ENCODE data around the gene CERS1. TPM values are rescaled to one million over a fixed set of nuclear protein-coding genes. Genes with fewer than 3 reads are reported as not detected.

Gene CERS1
- total and polyA plus RNA-seq, 2 donors (not counting 3 experiments of a cell fraction or from before 2014, with no cell fraction given): 4.0 to 8.5 TPM

- no peak overlapping the region for H2AFZ ChIP-seq (ENCODE audit: low read depth, low read length)
- H3K4me3 ChIP-seq (replicated peaks in 1 of 3; ENCODE audit: insufficient read depth in 1 of 3, low read depth in 1 of 3, low read length in 3 of 3): no peak overlapping the region
These were observed 48.2 kb downstream of the CERS1 start for GRCh38 chr19:18847549-18848463.

More at GRCh38 chr19:18847549-18848463, 48.2 kb downstream of the CERS1 start:
- Histone ChIP-seq H4K20me1 (replicated peaks; ENCODE audit: control insufficient read depth, extremely low read depth, insufficient read depth, low read length) (no peaks in the 10 kb centered on the region), H3K9me3 (replicated peaks; ENCODE audit: control insufficient read depth, insufficient read depth, low read length) (no peaks in the 10 kb centered on the region), H3K27ac (ENCODE audit: insufficient read depth, low read depth, low read length) (peak overlapping the region; percentile 48), H3K4me1 (ENCODE audit: control insufficient read depth, extremely low read depth, insufficient read depth, low read length) (peaks cover 48% of the 10 kb centered on the region), H3K4me2 (ENCODE audit: insufficient read depth, low read length) (peak overlapping the region; percentile 37), H3K27me3 (ENCODE audit: control insufficient read depth in 2 of 2, insufficient read depth in 2 of 2, low read length in 2 of 2) (no peaks in the 10 kb centered on the region), H3K9me1 (replicated peaks; ENCODE audit: control insufficient read depth, extremely low read depth, insufficient read depth, low read length) (no peaks in the 10 kb centered on the region), H3K9ac (replicated peaks; ENCODE audit: extremely low read depth, insufficient read depth, low read length) (no peak overlapping the region), H3K79me2 (ENCODE audit: control insufficient read depth, insufficient read depth, low read length) (peaks cover 66% of the 10 kb centered on the region), H3K36me3 (ENCODE audit: control insufficient read depth in 2 of 2, extremely low read depth in 1 of 2, insufficient read depth in 2 of 2, low read length in 2 of 2) (peaks cover 1 to 11% of the 10 kb centered on the region in 2 experiments)
- no TSS peak for BruUV-seq (replicated peaks)
- DNase-seq (ENCODE audit: low read depth, low spot score): no peak
- ChIA-PET POLR2A (interaction anchor here (1.0 kb wide), 1 partner anchor 328 kb away, joined by 7 read pairs; no protein-coding TSS in a partner anchor), CTCF (interaction anchor here (0.6 to 6.2 kb wide), 57 partner anchors 9 to 408 kb away, joined by 3 to 79 read pairs (median 5); partner anchors contain the start of genes CERS1, REX1BD, UBA52 and UPF1)
- no peak for TF ChIP-seq CTCF (IDR thresholded peaks at IDR 0.05; ENCODE audit: extremely low read depth in 1 of 2, insufficient read depth in 1 of 2, low read depth in 1 of 2, low read length in 2 of 2)
- TF ChIP-seq, protein P1, sequence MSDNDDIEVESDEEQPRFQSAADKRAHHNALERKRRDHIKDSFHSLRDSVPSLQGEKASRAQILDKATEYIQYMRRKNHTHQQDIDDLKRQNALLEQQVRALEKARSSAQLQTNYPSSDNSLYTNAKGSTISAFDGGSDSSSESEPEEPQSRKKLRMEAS (IDR thresholded peaks at IDR 0.05; ENCODE audit: insufficient read depth, insufficient read length): no peak
- no peak for TF ChIP-seq GATA2 (IDR thresholded peaks at IDR 0.05; ENCODE audit: insufficient read depth, insufficient read length, low read depth, low read length)
- no peak for TF ChIP-seq POLR2AphosphoS5 (IDR thresholded peaks at IDR 0.05; ENCODE audit: insufficient read depth, low read depth, low read length)
- TF ChIP-seq POLR2A (IDR thresholded peaks at IDR 0.05; ENCODE audit: low read depth, low read length): no peak
- TF ChIP-seq JUN (IDR thresholded peaks at IDR 0.05; ENCODE audit: borderline replicate concordance, insufficient read depth, insufficient read length, low read depth): no peak
- TF ChIP-seq MYC (IDR thresholded peaks at IDR 0.05; ENCODE audit: low read depth, low read length): no peak
- intact Hi-C loops (cut with micrococcal nuclease): loop anchor here (2.0 to 5.0 kb wide), 4 partner anchors 61 to 397 kb away; no protein-coding TSS in a partner anchor
- FAIRE-seq: peak; percentile 55
- dilution Hi-C loops (cut with MboI; ENCODE audit: extremely low pct_ligation_motif_present, low sequenced_read_pairs): no loop called here

Data from endothelial cell of umbilical vein (primary cell).